Stimulated activated CD4-positive, alpha-beta T cell treated with anti-CD3 and anti-CD28 coated beads, Interleukin-2, amount 100 ng/mL, for 4 hours (primary cell): Measurements from ENCODE around the gene KIF14.
"Not testable (repeated sequence)": the region's sequence is repeated elsewhere in the genome, so short reads cannot be mapped to it uniquely, and the experiment has no call there.

ENCODE experiments used
- DNase-seq: peaks from one replicate; pipeline ENCODE4 v3.0.0-alpha.2; 2020; ENCODE audit warnings: low read depth

The KIF14 gene

GRCh38 chr1:200630515-200630899 lies 10.0 kb upstream of the KIF14 start:
- not testable (repeated sequence) for DNase-seq

GRCh38 chr1:200629876-200630514 lies 9.4 kb upstream of the KIF14 start:
- DNase-seq: no peak

- peak; percentile 22 for DNase-seq
These were observed 7.8 kb upstream of the KIF14 start for GRCh38 chr1:200628223-200628881.

- DNase-seq: no peak
These were observed 7.1 kb upstream of the KIF14 start for GRCh38 chr1:200627575-200628222.

- no peak for DNase-seq
These were observed 6.4 kb upstream of the KIF14 start for GRCh38 chr1:200626853-200627534.

- no peak for DNase-seq
These were observed 4.9 kb upstream of the KIF14 start for GRCh38 chr1:200625381-200625824.

- DNase-seq: no peak
These were observed 4.3 kb upstream of the KIF14 start for GRCh38 chr1:200624679-200625335.

GRCh38 chr1:200619894-200620272 lies 668 bp downstream of the KIF14 start:
- DNase-seq: no peak

GRCh38 chr1:200610846-200611245 lies 9.7 kb downstream of the KIF14 start:
- DNase-seq: no peak

GRCh38 chr1:200602632-200603031 lies 17.9 kb downstream of the KIF14 start:
- DNase-seq: no peak

- DNase-seq: no peak
These were observed 30.6 kb downstream of the KIF14 start for GRCh38 chr1:200590001-200590400.

- DNase-seq: no peak
These were observed 31.9 kb downstream of the KIF14 start for GRCh38 chr1:200588698-200589097.

GRCh38 chr1:200564319-200564718 lies 56.2 kb downstream of the KIF14 start:
- no peak for DNase-seq

GRCh38 chr1:200561856-200562214 lies 58.7 kb downstream of the KIF14 start:
- no peak for DNase-seq

- peak; percentile 19 for DNase-seq
These were observed 61.6 kb downstream of the KIF14 start for GRCh38 chr1:200558866-200559459.

- no peak for DNase-seq
These were observed 64.5 kb downstream of the KIF14 start for GRCh38 chr1:200556002-200556401.

GRCh38 chr1:200552737-200553136 lies 67.8 kb downstream of the KIF14 start:
- not testable (repeated sequence) for DNase-seq

- no peak for DNase-seq
These were observed 70.2 kb downstream of the KIF14 start for GRCh38 chr1:200550367-200550766.

GRCh38 chr1:200547386-200547785 lies 73.2 kb downstream of the KIF14 start:
- no peak for DNase-seq

- DNase-seq: no peak
These were observed 74.0 kb downstream of the KIF14 start for GRCh38 chr1:200546577-200546976.

GRCh38 chr1:200542162-200542561 lies 78.4 kb downstream of the KIF14 start:
- DNase-seq: no peak

- no peak for DNase-seq
These were observed 80.3 kb downstream of the KIF14 start for GRCh38 chr1:200540281-200540680.
